Lung (tissue), 12 donors: ENCODE measurements around the gene GRID1. TPM values are rescaled to one million over a fixed set of nuclear protein-coding genes. Genes with fewer than 3 reads are reported as not detected.

Experiments used
- ATAC-seq: fragments of 200-7000 bp; cut with Tn5 transposase; one replicate; pipeline ENCODE4 v1.9.1; 2020; ENCODE audit warnings: moderate number of reproducible peaks; ENCODE audit not compliant: insufficient read depth, low FRiP score
- DNase-seq, 3 donors: peaks; one replicate each; pipeline ENCODE4 v3.0.0-alpha.2; 2013 to 2017
- H3K27ac ChIP-seq, 2 donors: one replicate each; pipeline ENCODE4 v1.5.1; 2013; ENCODE audit warnings: mild to moderate bottlenecking in 2 of 2, moderate library complexity in 2 of 2, control low read depth in 1 of 2, inconsistent platforms in 1 of 2, low read depth in 1 of 2, low read length in 1 of 2
- H3K27me3 ChIP-seq, 3 donors: one replicate each; pipeline ENCODE4 v1.5.1; 2013; ENCODE audit warnings: low read length in 2 of 3; ENCODE audit not compliant: control insufficient read depth in 3 of 3, insufficient read depth in 3 of 3
- H3K36me3 ChIP-seq, 4 donors: one replicate each; pipeline ENCODE4 v1.5.1; 2013; ENCODE audit warnings: low read length in 4 of 4, mild to moderate bottlenecking in 1 of 4, moderate library complexity in 1 of 4; ENCODE audit not compliant: control insufficient read depth in 4 of 4, insufficient read depth in 4 of 4
- H3K4me1 ChIP-seq, 5 donors: one replicate each; pipeline ENCODE4 v1.5.1; 2013; ENCODE audit warnings: low read length in 5 of 5, mild to moderate bottlenecking in 2 of 5, moderate library complexity in 1 of 5; ENCODE audit not compliant: control insufficient read depth in 5 of 5, insufficient read depth in 5 of 5
- H3K4me3 ChIP-seq: one replicate; pipeline ENCODE4 v1.5.1; 2013; ENCODE audit warnings: mild to moderate bottlenecking, control low read depth, moderate library complexity
- H3K9ac ChIP-seq, 2 donors: one replicate each; pipeline ENCODE4 v1.5.1; 2013; ENCODE audit warnings: low read length in 2 of 2, control low read depth in 1 of 2; ENCODE audit not compliant: insufficient read depth in 1 of 2
- H3K9me3 ChIP-seq, 4 donors: one replicate each; pipeline ENCODE4 v1.5.1; 2013; ENCODE audit warnings: low read length in 3 of 4, mild to moderate bottlenecking in 1 of 4, moderate library complexity in 1 of 4; ENCODE audit not compliant: control insufficient read depth in 4 of 4, insufficient read depth in 3 of 4
- WGBS, 2 donors: extraction: QIAGEN DNeasy Blood & Tissue Kit; methylation state at CpG; one replicate each; pipeline ENCODE4 v1.1.7; 2013; 5-methylcytosine and 5-hydroxymethylcytosine counted together
- polyA plus RNA-seq, 2 donors: library from polyadenylated mRNA; stranded (reverse); fragments of 200-250 nt; gene quantifications; one replicate each; pipeline ENCODE4 v1.2.1, GENCODE V29; 2013
- total RNA-seq, 2 donors: library from RNA; depleted of rRNA in 1 of 2; stranded (reverse); fragments of >200 nt in 1 of 2; gene quantifications; one replicate each; pipeline ENCODE4 v1.2.1, GENCODE V29; 2014 to 2021
- TF ChIP-seq, protein P1 (sequence below): IDR thresholded peaks from 2 replicates; pipeline ENCODE4 v1.5.1; 2012; ENCODE audit warnings: mild to moderate bottlenecking; ENCODE audit errors: control extremely low read depth, extremely low read depth
- donor health status: control.
- donor health status: control.
- donor health status: Bipolar disorder and iron deficiency.
- donor health status: healthy.
- donor health status: DM: yes; HTN: yes; CAD: no.

GRID1 gene
- total and polyA plus RNA-seq, 4 donors = 1.1 to 3.6 (median 2.2) TPM

DNA sequence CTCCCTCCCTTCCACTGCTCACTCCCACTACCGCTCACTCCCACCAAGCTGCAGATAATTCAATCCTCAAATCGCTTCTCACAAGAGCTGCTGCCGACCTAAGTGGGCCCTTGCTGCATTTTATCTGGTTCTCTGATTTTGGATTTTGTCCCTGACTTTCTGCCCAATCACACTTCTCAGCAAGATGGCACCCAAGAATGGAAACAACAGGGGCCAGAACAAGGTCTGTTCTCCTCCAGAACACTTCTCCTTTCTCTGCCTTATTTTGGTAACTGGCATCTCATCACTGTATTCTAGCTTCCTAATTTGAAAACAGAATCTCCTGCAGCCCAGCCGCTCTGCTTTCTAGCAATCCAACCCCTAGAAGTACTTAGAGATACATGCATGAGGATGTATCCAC is 172.8 kb downstream of the GRID1 start:
- Histone ChIP-seq H3K9ac (no peak overlapping the region), H3K27me3 (peaks cover 0 to 2% (median 0%) of the 10 kb centered on the region in 3 donors), H3K27ac (no peak overlapping the region), H3K9me3 (no peaks in the 10 kb centered on the region), H3K4me1 (no peaks in the 10 kb centered on the region), H3K4me3 (no peak overlapping the region), H3K36me3 (no peaks in the 10 kb centered on the region)
- TF ChIP-seq, protein P1, sequence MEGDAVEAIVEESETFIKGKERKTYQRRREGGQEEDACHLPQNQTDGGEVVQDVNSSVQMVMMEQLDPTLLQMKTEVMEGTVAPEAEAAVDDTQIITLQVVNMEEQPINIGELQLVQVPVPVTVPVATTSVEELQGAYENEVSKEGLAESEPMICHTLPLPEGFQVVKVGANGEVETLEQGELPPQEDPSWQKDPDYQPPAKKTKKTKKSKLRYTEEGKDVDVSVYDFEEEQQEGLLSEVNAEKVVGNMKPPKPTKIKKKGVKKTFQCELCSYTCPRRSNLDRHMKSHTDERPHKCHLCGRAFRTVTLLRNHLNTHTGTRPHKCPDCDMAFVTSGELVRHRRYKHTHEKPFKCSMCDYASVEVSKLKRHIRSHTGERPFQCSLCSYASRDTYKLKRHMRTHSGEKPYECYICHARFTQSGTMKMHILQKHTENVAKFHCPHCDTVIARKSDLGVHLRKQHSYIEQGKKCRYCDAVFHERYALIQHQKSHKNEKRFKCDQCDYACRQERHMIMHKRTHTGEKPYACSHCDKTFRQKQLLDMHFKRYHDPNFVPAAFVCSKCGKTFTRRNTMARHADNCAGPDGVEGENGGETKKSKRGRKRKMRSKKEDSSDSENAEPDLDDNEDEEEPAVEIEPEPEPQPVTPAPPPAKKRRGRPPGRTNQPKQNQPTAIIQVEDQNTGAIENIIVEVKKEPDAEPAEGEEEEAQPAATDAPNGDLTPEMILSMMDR = no peak
- WGBS, 2 donors = 68 to 86% methylated on average over 4 of the region's 4 CpGs
- DNase-seq (no peak), ATAC-seq (no peak)

DNA sequence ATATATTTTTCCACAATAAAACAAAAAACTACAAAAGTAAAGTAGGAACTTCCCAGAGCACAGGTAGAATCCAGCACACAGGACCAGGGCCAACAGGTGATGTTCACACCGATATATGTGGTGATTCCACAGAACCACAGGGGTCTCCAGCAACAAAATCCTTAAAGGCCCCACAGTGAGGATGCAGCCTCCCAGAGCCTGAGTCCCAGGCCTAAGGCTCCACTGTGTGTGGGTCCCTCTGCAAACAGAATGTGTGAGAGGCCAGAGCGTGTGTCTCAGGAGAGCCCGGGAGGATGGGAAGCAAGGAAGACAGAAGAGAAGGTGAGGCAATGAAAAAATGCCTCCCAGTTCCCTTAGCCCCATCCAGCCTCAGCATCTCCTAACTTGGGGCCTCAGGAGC is 173.9 kb downstream of the GRID1 start:
- 80 to 93% methylated on average over 3 of the region's 3 CpGs for WGBS, 2 donors

DNA sequence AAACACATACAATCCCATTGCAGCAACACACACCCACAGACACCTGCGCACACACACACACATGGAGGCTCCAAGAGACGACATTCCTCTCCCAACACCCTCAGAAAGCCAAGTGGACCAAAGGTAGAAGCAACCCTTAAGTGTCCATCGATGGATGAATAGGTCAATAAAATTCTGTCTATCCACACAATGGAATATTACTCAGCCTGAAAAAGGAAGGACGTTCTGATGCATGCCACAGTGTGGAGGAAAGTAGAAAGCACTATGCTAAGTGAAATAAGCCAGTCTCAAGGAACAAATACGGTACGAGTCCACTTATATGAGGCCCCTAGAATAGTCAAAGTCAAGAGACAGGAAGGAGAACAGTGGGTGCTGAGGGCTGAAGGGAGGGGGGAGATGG is 174.4 kb downstream of the GRID1 start:
- 87 to 89% methylated on average over 6 of the region's 6 CpGs for WGBS, 2 donors
- TF ChIP-seq, protein P1 = no peak
- no peak overlapping the region for H3K27ac ChIP-seq
- DNase-seq = no peak
- no peak for ATAC-seq
- peaks cover 0 to 6% (median 2%) of the 10 kb centered on the region in 3 donors for H3K27me3 ChIP-seq
- H3K36me3 ChIP-seq = no peaks in the 10 kb centered on the region
- H3K9ac ChIP-seq = no peak overlapping the region
- H3K4me3 ChIP-seq = no peak overlapping the region
- no peaks in the 10 kb centered on the region for H3K4me1 ChIP-seq
- H3K9me3 ChIP-seq = no peaks in the 10 kb centered on the region

More for the DNA sequence above, 173.9 kb downstream of the GRID1 start:
- Histone ChIP-seq H3K4me1 (no peaks in the 10 kb centered on the region), H3K27ac (no peak overlapping the region), H3K27me3 (peaks cover 0 to 6% (median 2%) of the 10 kb centered on the region in 3 donors), H3K9ac (no peak overlapping the region), H3K9me3 (no peaks in the 10 kb centered on the region), H3K36me3 (no peaks in the 10 kb centered on the region), H3K4me3 (no peak overlapping the region)
- TF ChIP-seq, protein P1 = no peak
- ATAC-seq (no peak), DNase-seq (no peak)

DNA sequence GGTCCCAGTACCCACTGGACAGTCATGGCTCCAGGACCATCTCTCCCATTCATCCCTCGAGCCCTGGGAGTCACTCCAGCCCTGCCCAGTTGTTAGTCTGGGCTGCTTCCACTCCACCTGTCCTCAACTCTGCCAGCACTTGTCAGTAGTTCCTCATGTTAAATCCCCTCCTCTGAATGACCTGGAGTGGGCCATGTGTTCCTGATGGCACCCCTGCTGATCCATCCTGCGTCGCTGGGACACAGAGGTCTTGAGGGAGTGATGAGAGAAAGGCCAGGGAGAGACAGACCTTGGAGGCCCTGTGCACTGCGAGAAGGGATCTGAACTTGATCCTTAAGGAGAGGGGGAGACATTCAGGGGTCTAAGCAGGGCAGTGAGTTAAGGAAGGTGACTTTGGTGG is 174.9 kb downstream of the GRID1 start:
- TF ChIP-seq, protein P1 = no peak
- DNase-seq (no peak), ATAC-seq (no peak)
- H3K27ac ChIP-seq = no peak overlapping the region
- peaks cover 0 to 6% (median 2%) of the 10 kb centered on the region in 3 donors for H3K27me3 ChIP-seq
- 71 to 78% methylated on average over 4 of the region's 4 CpGs for WGBS, 2 donors
- no peak overlapping the region for H3K4me3 ChIP-seq
- no peaks in the 10 kb centered on the region for H3K4me1 ChIP-seq
- no peak overlapping the region for H3K9ac ChIP-seq
- no peaks in the 10 kb centered on the region for H3K9me3 ChIP-seq
- H3K36me3 ChIP-seq = no peaks in the 10 kb centered on the region
